ENCODE results near the gene GRHPR.
"Not testable (repeated sequence)": the region's sequence is repeated elsewhere in the genome, so short reads cannot be mapped to it uniquely, and the experiment has no call there.

The GRHPR gene

GRCh38 chr9:37447111-37447510 is 24.6 kb downstream of the GRHPR start:
- no peak for DNase-seq (ENCODE audit: low spot score)

- DNase-seq (ENCODE audit: low spot score), result no peak
These were observed 27.6 kb downstream of the GRHPR start for GRCh38 chr9:37449862-37450632.

DNA sequence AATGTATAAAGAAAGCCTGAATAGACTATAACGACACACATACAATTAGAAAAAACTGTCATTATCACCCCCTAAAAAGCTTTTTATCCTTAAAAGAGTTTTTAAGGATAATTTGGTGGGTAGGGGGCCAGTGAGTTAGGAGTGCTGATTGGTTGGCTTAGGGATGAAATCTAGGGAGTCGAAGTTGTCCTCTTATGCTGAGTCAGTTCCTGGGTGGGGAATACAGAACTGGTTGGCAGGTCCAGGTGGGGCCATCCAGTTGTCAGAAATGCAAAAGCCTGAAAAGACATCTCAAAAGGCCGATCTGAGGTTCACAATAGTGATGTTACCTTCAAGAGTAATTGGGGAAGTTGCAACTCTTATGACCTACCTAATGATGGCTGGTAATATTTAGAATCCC is 29.1 kb downstream of the GRHPR start:
- no peak for DNase-seq (ENCODE audit: low spot score)

GRCh38 chr9:37452611-37453010 is 30.1 kb downstream of the GRHPR start:
- DNase-seq (ENCODE audit: low spot score), result no peak

DNA sequence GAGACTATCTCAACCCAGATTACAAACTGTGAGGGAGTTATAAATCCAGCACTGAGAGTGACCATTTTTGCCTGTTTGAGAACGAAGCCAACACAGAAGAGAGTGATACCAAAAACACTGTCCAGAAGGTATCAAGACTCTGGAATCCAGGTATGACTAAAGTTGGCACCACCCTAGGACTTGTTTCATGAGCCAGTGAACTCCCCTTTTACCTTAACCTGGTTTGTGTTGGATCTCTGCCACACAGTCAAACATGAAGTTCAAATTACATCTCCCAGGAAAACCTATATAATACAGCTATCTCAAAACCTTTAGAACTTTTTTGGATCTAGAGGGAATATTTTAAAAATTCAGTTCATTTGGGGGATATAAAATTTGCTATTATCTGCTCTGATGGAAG is 31.3 kb downstream of the GRHPR start:
- no peak for DNase-seq (ENCODE audit: low spot score)

GRCh38 chr9:37454238-37454637 is 31.7 kb downstream of the GRHPR start:
- no peak for DNase-seq (ENCODE audit: low spot score)

GRCh38 chr9:37455884-37456647 is 33.6 kb downstream of the GRHPR start:
- DNase-seq (ENCODE audit: low spot score), result no peak

DNA sequence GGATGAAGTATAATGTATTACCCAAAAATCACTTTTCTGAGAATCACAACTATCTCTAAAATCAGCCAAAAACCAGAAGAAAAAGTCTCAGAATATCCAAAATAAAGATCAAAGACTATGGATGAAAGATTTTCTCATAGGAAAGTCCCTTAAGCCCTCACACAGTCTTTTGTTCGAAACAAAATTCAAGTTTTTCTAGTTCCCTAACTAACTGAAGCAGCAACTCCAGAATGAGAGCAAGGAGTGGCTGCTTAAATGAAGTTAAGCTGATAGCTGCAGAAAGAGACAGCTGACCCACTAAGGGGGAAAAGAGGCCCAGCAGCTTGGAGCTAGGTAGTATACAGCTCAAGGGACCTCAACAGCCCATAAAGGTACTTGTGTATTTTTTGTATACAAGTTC is 34.3 kb downstream of the GRHPR start:
- DNase-seq (ENCODE audit: low spot score), result no peak

GRCh38 chr9:37464006-37464405 is 41.5 kb downstream of the GRHPR start:
- peak; percentile 50 for DNase-seq (ENCODE audit: low spot score)

- DNase-seq (ENCODE audit: low spot score), result peak; percentile 71
These were observed 42.1 kb downstream of the GRHPR start for GRCh38 chr9:37464426-37465248.

DNA sequence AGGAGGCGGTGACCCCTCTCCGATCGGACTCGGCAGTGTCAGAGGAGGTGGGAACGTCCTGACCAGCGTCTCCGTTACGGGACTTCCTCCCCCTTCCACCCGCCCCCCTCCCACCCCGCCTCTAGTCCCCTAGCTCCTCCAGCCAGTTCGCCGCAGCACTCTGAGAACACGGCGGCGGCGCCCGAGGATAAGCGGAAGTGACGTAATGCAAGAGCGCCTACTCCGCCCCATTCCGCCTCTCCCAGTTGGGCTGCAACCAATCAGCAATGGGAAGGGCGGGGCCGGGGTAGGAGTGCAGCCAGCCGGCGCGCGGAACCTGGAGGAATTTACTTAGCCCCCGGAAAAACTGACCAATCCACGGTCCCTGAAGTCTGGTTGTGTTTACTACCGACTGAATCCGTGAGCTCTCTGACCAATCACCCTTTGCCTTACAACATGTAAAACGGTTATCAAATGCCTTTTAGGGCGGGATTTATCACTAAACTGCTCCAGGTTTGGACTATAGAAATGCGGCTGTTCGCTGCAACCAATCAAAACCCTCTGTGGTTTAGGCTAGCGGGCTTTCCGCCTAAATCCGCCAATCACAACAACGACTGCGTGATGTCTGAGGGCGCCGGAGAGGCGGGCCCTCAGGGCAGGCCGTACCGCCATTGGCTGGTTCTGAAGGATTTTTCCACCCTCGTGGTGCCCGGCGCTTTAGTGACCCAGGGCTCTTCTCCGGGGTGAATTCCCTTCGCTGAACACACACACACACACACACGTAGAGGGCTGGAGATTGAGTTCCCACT is 42.9 kb downstream of the GRHPR start, which contains the start of gene ZBTB5:
ZBTB5 (minus strand) TSS at position 202 of the 788 bp plus-strand sequence. CDS start 22,899 bp downstream, outside the sequence.
- DNase-seq (ENCODE audit: low spot score), result peak; percentile 99

DNA sequence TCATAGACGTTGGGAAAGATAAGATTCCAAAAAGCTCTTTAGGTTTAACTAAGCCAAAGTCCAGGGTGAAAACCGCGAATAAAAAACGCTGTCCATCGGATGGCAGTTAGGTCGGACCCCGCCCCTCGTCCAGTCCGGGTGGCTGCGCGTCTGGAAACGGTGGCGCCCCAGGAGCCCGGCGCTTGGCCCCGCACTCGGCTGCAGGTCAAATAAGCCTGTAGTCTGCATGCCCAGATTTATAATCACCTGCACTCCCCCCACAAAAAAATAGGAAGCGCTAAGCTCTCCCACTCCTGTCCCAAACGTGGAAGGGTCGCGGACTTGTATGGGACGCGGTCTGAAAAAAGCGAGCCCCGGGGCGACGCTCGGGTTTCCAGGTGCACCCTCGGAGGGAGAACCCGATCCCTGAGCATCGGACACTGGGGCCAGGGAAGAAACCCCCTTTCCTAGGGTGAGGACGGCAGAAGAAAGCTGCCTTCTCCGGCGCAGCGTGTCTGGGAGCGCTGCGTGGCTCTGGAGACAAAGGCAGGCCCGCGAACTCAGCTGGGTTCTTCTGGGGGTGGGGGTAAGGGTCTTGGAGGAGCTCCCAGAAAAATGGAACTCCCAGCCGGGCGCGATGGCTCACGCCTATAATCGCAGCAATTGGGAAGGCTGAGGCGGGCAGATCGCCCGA is 43.7 kb downstream of the GRHPR start:
- DNase-seq (ENCODE audit: low spot score), result peak; percentile 81

DNA sequence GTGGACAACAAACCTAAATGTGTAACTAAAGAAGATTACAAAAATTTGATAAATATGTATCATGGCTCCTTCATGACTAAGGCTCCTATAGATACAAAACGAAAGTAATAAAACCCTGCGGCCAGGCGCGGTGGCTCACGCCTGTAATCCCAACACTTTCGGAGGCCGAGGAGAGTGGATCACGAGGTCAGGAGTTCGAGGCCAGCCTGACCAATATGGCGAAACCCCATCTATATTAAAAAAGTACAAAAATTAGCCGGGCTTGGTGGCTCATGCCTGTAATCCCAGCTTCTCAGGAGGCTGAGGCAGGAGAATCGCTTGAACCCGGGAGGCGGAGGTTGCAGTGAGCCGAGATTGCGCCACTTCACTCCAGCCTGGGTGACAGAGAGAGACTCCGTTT is 45.0 kb downstream of the GRHPR start:
- not testable (repeated sequence) for DNase-seq (ENCODE audit: low spot score)

GRCh38 chr9:37468620-37469019 is 46.1 kb downstream of the GRHPR start:
- peak; percentile 30 for DNase-seq (ENCODE audit: low spot score)

GRCh38 chr9:37471942-37472684 is 49.6 kb downstream of the GRHPR start:
- peak; percentile 92 for DNase-seq (ENCODE audit: low spot score)

DNA sequence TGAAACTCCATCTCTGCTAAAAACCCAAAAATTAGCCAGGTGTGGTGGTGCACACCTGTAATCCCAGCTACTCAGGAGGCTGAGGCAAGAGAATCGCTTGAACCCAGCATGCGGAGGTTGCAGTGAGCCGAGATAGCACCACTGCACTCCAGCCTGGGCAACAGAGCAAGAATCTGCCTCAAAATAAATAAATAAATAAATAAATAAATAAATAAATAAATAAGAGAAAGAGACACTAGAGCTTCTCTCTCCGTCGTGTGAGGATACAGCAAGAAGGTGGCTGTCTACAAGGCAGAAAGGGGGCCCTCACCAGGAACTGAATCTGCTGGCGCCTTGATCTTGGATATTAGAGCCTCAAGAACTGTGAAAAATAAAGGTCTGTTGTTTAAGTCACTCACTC is 51.5 kb downstream of the GRHPR start:
- not testable (repeated sequence) for DNase-seq (ENCODE audit: low spot score)

GRCh38 chr9:37474438-37474837 is 51.9 kb downstream of the GRHPR start:
- DNase-seq (ENCODE audit: low spot score), result no peak

DNA sequence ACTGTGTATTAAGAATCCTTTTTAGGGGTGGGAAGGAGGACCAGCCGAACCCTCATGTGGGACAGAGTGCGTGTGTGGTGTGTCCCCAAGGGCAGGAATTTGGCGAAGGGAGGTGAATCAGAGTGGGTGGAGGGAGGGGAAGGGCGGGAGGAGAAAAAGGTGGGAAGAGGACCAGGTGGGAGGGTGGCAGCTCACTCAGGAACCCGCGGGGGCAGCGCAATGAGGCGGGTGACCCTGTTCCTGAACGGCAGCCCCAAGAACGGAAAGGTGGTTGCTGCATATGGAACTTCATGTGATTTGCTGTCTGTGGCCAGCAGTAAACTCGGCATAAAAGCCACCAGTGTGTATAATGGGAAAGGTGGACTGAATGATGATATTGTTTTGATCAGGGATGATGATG is 54.4 kb downstream of the GRHPR start:
- DNase-seq (ENCODE audit: low spot score), result no peak

- DNase-seq (ENCODE audit: low spot score), result not testable (repeated sequence)
These were observed 54.9 kb downstream of the GRHPR start for GRCh38 chr9:37477443-37477842.

GRCh38 chr9:37477987-37478619 is 55.6 kb downstream of the GRHPR start:
- DNase-seq (ENCODE audit: low spot score), result not testable (repeated sequence)

Measured in RKO (cell line).